IPS DF 4.7 (cell line): ENCODE data around the gene ENPP7.

Experiments used
- DNase-seq: peaks from one replicate; pipeline ENCODE4 v3.0.0-alpha.2; 2013; ENCODE audit warnings: low spot score; ENCODE audit errors: extremely low read depth

ENPP7 gene

DNA sequence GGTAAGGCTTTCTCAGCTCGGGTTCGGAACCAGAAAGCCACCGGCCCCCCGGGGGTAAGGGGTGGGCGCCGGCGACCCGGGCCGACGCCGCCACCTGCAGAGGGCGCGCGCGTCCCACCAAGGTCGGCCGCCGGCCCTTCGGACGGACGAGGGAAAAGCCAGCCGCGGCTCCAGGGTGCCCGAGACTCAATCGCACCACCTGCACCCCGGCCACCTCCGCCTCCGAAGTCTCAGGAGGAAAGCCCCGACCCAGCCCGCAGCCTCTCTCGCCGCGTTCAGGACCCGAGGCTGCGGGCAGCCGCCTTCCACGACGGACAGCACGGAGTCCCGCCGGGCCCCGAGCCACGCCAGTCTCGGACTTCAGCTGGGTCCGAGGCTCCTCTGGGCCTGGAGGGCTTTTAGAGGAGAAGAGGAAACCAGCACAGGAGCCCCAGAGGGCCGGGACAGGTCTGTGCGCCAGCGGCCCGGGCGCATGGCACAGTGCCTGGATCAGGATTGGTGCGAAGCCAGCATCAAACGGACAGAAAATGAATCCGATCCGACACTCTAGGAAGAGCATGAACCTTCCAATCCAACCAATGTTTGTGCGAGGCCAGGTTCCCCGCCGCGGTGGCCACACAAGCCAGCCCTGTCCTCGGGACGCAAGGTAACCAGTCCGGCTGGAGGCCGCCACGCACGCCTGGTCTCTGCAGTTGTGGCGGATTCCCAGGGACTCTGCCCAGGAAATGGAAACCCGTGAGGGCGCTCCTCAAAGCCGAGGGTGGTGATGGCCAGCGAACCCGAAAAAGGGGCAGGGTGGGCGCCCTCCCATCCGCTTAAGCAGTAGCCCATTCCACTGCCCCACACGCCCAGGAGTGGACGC, 59.4 kb downstream of the ENPP7 start:
- DNase-seq: no peak

DNA sequence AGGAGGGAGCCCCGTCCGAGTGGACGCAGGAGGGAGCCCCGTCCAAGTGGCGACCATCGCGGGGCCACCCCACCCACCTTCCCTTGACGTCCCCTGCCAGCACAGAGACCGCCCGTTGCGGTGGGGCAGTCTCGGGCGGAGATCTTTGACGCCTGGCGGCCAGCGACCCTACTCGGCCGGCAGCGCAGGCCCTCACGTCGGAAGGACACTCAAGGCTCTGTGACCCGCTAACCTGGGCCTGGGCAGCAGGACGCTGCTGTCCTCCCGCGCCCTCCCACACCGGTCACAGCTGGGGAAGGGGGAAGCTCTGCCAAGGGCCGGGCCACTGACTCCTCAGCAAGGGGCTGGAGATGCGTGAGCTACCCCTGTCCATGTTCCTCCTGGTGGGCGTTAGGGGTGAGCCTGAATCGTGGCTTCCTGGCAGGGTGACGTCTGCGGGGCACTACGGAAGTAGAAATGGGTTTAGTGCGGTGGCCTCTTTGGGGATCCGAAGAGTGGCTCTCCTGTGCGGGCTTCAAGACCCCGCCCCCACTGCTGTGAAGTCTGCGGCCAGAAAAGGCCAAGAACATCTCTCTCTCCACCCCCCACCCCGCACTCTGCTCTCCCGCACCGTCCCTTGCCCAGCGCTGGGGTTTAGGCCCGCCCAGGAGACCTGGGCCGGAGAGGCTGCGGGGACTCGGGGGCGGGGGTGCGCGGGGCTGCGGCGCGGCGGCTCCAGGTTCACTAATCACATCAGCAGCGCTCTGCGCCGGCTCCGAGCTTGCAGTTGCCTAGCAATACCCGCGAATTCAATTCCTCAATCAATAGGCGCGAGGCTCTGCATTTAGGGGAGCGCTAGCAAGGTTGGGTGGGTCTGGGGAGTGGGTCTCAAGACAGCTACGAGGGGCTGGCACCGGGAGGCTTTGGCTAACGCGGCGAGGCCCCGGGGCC, 60.3 kb downstream of the ENPP7 start:
- DNase-seq: no peak

DNA sequence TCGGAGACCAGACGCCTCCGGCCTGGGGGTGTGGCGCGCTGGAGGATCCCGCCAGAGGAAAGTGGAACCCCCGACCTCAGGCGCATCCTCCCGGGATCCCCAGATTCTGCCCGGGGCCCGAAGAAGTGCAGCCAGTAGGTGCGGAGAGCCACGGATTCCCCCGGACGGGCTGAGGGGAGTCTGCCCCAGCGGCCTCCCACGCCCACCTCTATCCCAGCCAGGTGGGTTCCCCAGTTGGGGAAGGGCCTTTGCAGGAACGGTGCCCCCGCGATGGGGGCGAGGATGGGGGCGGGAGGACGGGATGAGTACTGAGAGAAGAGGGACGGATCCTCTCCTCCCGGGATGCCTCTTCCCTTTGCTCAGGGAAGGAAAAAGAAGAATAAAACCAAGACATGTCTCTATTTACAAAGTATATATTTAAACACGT, 61.0 kb downstream of the ENPP7 start:
- no peak for DNase-seq
